ENCODE data around the gene PMIS2. TPM values are rescaled to one million over a fixed set of nuclear protein-coding genes. Genes with fewer than 3 reads are reported as not detected.
A peak's percentile ranks its signal among the peaks of the same experiment; 100 is the strongest.

Gene PMIS2
- total RNA-seq, 1 experiment from 2014 or later, result not detected

DNA sequence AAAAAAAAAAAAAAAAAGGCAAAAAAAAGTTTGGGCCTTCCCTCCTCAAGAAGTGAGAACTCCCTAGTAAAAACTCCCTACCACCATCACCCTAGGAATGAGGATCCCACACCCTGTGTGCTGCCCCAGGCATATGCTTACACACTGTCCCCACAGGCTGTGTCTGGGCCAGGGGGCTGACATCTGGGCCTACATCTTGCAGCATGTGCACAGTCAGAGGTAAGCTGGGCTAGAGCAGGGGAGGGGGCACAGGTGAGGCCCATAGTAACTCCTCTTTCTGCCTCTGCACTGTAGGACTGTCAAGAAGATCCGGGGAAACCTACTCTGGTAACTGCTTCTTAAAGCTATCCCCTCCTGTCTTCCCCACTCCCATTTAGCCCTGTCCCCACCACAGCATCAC lies 27.6 kb downstream of the PMIS2 start:
- no peak for TF ChIP-seq YY1 (IDR thresholded peaks at IDR 0.05; ENCODE audit: extremely low read depth, insufficient replicate concordance, low read depth, low read length)
- TF ChIP-seq CEBPB (IDR thresholded peaks at IDR 0.05; ENCODE audit: low read depth), result no peak
- TF ChIP-seq SRF (IDR thresholded peaks at IDR 0.05; ENCODE audit: low read depth), result no peak
- no peak for TF ChIP-seq EZH2 (IDR thresholded peaks at IDR 0.05)
- no peak for TF ChIP-seq MAX (IDR thresholded peaks at IDR 0.05)
- TF ChIP-seq ATF3 (IDR thresholded peaks at IDR 0.05), result no peak
- TF ChIP-seq CBX3 (IDR thresholded peaks at IDR 0.05; ENCODE audit: low read depth), result no peak
- no peak for TF ChIP-seq TCF7L2 (IDR thresholded peaks at IDR 0.05; ENCODE audit: borderline replicate concordance, extremely low read depth, insufficient read depth, insufficient read length)
- TF ChIP-seq, protein P1, sequence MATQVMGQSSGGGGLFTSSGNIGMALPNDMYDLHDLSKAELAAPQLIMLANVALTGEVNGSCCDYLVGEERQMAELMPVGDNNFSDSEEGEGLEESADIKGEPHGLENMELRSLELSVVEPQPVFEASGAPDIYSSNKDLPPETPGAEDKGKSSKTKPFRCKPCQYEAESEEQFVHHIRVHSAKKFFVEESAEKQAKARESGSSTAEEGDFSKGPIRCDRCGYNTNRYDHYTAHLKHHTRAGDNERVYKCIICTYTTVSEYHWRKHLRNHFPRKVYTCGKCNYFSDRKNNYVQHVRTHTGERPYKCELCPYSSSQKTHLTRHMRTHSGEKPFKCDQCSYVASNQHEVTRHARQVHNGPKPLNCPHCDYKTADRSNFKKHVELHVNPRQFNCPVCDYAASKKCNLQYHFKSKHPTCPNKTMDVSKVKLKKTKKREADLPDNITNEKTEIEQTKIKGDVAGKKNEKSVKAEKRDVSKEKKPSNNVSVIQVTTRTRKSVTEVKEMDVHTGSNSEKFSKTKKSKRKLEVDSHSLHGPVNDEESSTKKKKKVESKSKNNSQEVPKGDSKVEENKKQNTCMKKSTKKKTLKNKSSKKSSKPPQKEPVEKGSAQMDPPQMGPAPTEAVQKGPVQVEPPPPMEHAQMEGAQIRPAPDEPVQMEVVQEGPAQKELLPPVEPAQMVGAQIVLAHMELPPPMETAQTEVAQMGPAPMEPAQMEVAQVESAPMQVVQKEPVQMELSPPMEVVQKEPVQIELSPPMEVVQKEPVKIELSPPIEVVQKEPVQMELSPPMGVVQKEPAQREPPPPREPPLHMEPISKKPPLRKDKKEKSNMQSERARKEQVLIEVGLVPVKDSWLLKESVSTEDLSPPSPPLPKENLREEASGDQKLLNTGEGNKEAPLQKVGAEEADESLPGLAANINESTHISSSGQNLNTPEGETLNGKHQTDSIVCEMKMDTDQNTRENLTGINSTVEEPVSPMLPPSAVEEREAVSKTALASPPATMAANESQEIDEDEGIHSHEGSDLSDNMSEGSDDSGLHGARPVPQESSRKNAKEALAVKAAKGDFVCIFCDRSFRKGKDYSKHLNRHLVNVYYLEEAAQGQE (IDR thresholded peaks at IDR 0.05; ENCODE audit: low read depth), result no peak
- no peak for TF ChIP-seq ELF1 (IDR thresholded peaks at IDR 0.05; ENCODE audit: borderline replicate concordance, low read depth)
- TF ChIP-seq, protein P2, sequence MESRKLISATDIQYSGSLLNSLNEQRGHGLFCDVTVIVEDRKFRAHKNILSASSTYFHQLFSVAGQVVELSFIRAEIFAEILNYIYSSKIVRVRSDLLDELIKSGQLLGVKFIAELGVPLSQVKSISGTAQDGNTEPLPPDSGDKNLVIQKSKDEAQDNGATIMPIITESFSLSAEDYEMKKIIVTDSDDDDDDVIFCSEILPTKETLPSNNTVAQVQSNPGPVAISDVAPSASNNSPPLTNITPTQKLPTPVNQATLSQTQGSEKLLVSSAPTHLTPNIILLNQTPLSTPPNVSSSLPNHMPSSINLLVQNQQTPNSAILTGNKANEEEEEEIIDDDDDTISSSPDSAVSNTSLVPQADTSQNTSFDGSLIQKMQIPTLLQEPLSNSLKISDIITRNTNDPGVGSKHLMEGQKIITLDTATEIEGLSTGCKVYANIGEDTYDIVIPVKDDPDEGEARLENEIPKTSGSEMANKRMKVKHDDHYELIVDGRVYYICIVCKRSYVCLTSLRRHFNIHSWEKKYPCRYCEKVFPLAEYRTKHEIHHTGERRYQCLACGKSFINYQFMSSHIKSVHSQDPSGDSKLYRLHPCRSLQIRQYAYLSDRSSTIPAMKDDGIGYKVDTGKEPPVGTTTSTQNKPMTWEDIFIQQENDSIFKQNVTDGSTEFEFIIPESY (IDR thresholded peaks at IDR 0.05; ENCODE audit: extremely low read depth, insufficient replicate concordance, low read length), result no peak
- TF ChIP-seq SP1 (IDR thresholded peaks at IDR 0.05; ENCODE audit: low read depth), result no peak
- TF ChIP-seq POLR2AphosphoS5 (IDR thresholded peaks at IDR 0.05; ENCODE audit: low read depth, low read length), result no peak
- TF ChIP-seq POLR2A (IDR thresholded peaks at IDR 0.05; ENCODE audit: borderline replicate concordance, extremely low read depth, insufficient read depth, insufficient read length), result no peak
- TF ChIP-seq FOSL1 (IDR thresholded peaks at IDR 0.05; ENCODE audit: low read depth), result no peak
- no peak for TF ChIP-seq ZFX (IDR thresholded peaks at IDR 0.05)
- ChIA-PET POLR2A (interaction anchor here (1.4 kb wide), 1 partner anchor 21 kb away, joined by 4 read pairs; no protein-coding TSS in a partner anchor), CTCF (interaction anchor here (1.4 kb wide), 1 partner anchor 11 kb away, joined by 3 read pairs; no protein-coding TSS in a partner anchor), RAD21 (ENCODE audit: low non-redundant PET in 1 of 2, low total read pairs in 2 of 2, uncharacterized antibody in 2 of 2, unreplicated experiment in 2 of 2) (no interaction called here)
- no TSS peak for BruUV-seq (replicated peaks)
- H3K79me2 ChIP-seq (ENCODE audit: insufficient read depth, low read length), result peaks cover 5% of the 10 kb centered on the region; the same call in 1 of the 2 replicates
- peak overlapping the region; percentile 99 for H3K4me2 ChIP-seq (ENCODE audit: low read length)
- H3K4me3 ChIP-seq (replicated peaks in 1 of 2; ENCODE audit: low read depth in 1 of 2, low read length in 2 of 2), result peak overlapping the region; percentile 93 to 97
- H3K9me3 ChIP-seq (ENCODE audit: control insufficient read depth in 1 of 2, insufficient read depth in 1 of 2, low read depth in 1 of 2, low read length in 2 of 2), result no peaks in the 10 kb centered on the region
- peaks cover 10 to 18% of the 10 kb centered on the region in 2 experiments for H3K4me1 ChIP-seq (ENCODE audit: control insufficient read depth in 1 of 2, insufficient read depth in 2 of 2, low read length in 2 of 2)
- no peak overlapping the region for H3K27ac ChIP-seq (ENCODE audit: low read depth, low read length)
- no peaks in the 10 kb centered on the region for H4K20me1 ChIP-seq (ENCODE audit: insufficient read depth)
- DNase-seq (ENCODE audit: low read depth, low spot score) (no peak), ATAC-seq (no peak)
- peak overlapping the region; percentile 98 for H3K9ac ChIP-seq (ENCODE audit: low read length)
- intact Hi-C loops (cut with micrococcal nuclease), result no loop called here
- H3K9me2 ChIP-seq (ENCODE audit: insufficient read depth), result no peaks in the 10 kb centered on the region
- no peak overlapping the region for H2AFZ ChIP-seq (ENCODE audit: low read depth, low read length, poor library complexity, severe bottlenecking)
- no peaks in the 10 kb centered on the region for H3K27me3 ChIP-seq (ENCODE audit: insufficient read depth, low read length)
- no peaks in the 10 kb centered on the region; a peak in 2 of 4 replicates for H3K36me3 ChIP-seq (ENCODE audit: control insufficient read depth in 1 of 2, insufficient read depth in 2 of 2, low read length in 2 of 2)

Data from HCT116 (cell line).